ENCODE results near the gene MCTS1. TPM values are rescaled to one million over a fixed set of nuclear protein-coding genes. Genes with fewer than 3 reads are reported as not detected.

The MCTS1 gene
- total and polyA plus RNA-seq, 2 experiments from 2014 or later = 33.0 to 58.2 TPM

DNA sequence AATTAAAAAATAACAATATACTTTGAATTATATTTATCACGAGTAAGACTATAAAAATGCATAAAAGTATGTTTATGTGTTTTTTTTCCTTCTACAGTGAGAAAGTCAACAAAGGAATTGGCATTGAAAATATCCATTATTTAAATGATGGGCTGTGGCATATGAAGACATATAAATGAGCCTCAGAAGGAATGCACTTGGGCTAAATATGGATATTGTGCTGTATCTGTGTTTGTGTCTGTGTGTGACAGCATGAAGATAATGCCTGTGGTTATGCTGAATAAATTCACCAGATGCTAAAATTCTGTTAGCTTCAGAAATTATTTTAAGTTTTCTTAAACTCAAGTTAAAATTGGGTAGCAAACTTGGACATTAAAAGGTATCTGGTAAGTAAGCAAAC, 8.2 kb downstream of the MCTS1 start (continued):
- TF ChIP-seq, protein P1, sequence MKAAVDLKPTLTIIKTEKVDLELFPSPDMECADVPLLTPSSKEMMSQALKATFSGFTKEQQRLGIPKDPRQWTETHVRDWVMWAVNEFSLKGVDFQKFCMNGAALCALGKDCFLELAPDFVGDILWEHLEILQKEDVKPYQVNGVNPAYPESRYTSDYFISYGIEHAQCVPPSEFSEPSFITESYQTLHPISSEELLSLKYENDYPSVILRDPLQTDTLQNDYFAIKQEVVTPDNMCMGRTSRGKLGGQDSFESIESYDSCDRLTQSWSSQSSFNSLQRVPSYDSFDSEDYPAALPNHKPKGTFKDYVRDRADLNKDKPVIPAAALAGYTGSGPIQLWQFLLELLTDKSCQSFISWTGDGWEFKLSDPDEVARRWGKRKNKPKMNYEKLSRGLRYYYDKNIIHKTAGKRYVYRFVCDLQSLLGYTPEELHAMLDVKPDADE (IDR thresholded peaks at IDR 0.05) = no peak
- TF ChIP-seq EZH2 (IDR thresholded peaks at IDR 0.05; ENCODE audit: low read depth, unreplicated experiment) (no peak), ZNF331 (CRISPR knock-in tag; IDR thresholded peaks at IDR 0.05; ENCODE audit: low read depth) (no peak), POLR2AphosphoS5 (IDR thresholded peaks at IDR 0.05; ENCODE audit: low read depth) (no peak)
- TF ChIP-seq, protein P2, sequence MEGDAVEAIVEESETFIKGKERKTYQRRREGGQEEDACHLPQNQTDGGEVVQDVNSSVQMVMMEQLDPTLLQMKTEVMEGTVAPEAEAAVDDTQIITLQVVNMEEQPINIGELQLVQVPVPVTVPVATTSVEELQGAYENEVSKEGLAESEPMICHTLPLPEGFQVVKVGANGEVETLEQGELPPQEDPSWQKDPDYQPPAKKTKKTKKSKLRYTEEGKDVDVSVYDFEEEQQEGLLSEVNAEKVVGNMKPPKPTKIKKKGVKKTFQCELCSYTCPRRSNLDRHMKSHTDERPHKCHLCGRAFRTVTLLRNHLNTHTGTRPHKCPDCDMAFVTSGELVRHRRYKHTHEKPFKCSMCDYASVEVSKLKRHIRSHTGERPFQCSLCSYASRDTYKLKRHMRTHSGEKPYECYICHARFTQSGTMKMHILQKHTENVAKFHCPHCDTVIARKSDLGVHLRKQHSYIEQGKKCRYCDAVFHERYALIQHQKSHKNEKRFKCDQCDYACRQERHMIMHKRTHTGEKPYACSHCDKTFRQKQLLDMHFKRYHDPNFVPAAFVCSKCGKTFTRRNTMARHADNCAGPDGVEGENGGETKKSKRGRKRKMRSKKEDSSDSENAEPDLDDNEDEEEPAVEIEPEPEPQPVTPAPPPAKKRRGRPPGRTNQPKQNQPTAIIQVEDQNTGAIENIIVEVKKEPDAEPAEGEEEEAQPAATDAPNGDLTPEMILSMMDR (conservative IDR thresholded peaks at IDR 0.05; ENCODE audit: low read depth in 2 of 2) = no peak
- TF ChIP-seq, protein P3, sequence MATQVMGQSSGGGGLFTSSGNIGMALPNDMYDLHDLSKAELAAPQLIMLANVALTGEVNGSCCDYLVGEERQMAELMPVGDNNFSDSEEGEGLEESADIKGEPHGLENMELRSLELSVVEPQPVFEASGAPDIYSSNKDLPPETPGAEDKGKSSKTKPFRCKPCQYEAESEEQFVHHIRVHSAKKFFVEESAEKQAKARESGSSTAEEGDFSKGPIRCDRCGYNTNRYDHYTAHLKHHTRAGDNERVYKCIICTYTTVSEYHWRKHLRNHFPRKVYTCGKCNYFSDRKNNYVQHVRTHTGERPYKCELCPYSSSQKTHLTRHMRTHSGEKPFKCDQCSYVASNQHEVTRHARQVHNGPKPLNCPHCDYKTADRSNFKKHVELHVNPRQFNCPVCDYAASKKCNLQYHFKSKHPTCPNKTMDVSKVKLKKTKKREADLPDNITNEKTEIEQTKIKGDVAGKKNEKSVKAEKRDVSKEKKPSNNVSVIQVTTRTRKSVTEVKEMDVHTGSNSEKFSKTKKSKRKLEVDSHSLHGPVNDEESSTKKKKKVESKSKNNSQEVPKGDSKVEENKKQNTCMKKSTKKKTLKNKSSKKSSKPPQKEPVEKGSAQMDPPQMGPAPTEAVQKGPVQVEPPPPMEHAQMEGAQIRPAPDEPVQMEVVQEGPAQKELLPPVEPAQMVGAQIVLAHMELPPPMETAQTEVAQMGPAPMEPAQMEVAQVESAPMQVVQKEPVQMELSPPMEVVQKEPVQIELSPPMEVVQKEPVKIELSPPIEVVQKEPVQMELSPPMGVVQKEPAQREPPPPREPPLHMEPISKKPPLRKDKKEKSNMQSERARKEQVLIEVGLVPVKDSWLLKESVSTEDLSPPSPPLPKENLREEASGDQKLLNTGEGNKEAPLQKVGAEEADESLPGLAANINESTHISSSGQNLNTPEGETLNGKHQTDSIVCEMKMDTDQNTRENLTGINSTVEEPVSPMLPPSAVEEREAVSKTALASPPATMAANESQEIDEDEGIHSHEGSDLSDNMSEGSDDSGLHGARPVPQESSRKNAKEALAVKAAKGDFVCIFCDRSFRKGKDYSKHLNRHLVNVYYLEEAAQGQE (IDR thresholded peaks at IDR 0.05; ENCODE audit: unreplicated experiment) = no peak

DNA sequence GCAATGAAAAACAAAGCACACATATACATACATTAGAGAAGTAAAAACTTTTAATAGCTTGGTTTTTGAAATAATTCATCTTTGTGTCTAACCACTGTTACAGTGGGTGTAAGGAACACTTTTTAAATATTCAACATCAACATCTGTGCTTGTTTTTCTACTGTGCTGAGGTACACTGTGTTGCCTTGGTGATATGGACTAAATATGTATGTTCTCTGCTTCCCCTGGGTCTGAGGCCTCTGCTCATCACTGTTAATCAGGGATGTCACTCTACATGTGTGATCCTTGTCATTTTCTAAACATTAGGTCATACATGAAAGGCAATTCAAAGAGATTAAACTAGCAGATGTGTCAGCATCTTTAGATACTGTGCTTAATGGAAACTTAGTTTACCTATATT, 10.9 kb downstream of the MCTS1 start:
- ATAC-seq = no peak
- Histone ChIP-seq H3K27me3 (ENCODE audit: insufficient read depth) (no peaks in the 10 kb centered on the region), H3K27ac (ENCODE audit: low read depth) (no peak overlapping the region), H4K20me1 (replicated peaks; ENCODE audit: insufficient read depth) (no peaks in the 10 kb centered on the region), H3K36me3 (ENCODE audit: insufficient read depth) (no peaks in the 10 kb centered on the region), H3K9me2 (ENCODE audit: insufficient read depth) (no peaks in the 10 kb centered on the region), H3K4me3 (no peak overlapping the region), H3K79me2 (replicated peaks; ENCODE audit: insufficient read depth) (no peaks in the 10 kb centered on the region), H3F3A (replicated peaks; ENCODE audit: low read depth) (no peaks in the 10 kb centered on the region), H3K4me2 (no peak overlapping the region), H3K4me1 (ENCODE audit: insufficient read depth) (no peaks in the 10 kb centered on the region), H2AFZ (no peak overlapping the region)
- DNase-seq (ENCODE audit: low spot score) = no peak
- Mint-ChIP-seq H3K4me1 (no peaks in the 10 kb centered on the region), H3K9me3 (no peaks in the 10 kb centered on the region), H3K27me3 (ENCODE audit: insufficient read depth, low read depth, poor library complexity) (no peaks in the 10 kb centered on the region), H3K36me3 (ENCODE audit: low read depth) (peaks cover 6% of the 10 kb centered on the region; the same call in 1 of the 3 replicates), H3K4me3 (no peak overlapping the region), H3K27ac (no peak overlapping the region)
- TF ChIP-seq, protein P3 (IDR thresholded peaks at IDR 0.05; ENCODE audit: unreplicated experiment) = no peak
- TF ChIP-seq EZH2 (IDR thresholded peaks at IDR 0.05; ENCODE audit: low read depth, unreplicated experiment) (no peak), ZNF114 (CRISPR knock-in tag; IDR thresholded peaks at IDR 0.05) (no peak), STAT1 (IDR thresholded peaks at IDR 0.05; ENCODE audit: unreplicated experiment) (no peak), EZH2phosphoT487 (IDR thresholded peaks at IDR 0.05; ENCODE audit: unreplicated experiment) (no peak), POLR2AphosphoS5 (IDR thresholded peaks at IDR 0.05; ENCODE audit: low read depth) (no peak)
- TF ChIP-seq, protein P2 (conservative IDR thresholded peaks at IDR 0.05; ENCODE audit: low read depth in 2 of 2) = no peak
- TF ChIP-seq, protein P1 (IDR thresholded peaks at IDR 0.05) = no peak
